Measurements from ENCODE around the gene CCNB1IP1. TPM values are rescaled to one million over a fixed set of nuclear protein-coding genes. Genes with fewer than 3 reads are reported as not detected.

Gene CCNB1IP1
- total and polyA plus RNA-seq, 2 of the 4 experiments (the other 2 are of a cell fraction): 27.5 to 34.6 TPM

DNA sequence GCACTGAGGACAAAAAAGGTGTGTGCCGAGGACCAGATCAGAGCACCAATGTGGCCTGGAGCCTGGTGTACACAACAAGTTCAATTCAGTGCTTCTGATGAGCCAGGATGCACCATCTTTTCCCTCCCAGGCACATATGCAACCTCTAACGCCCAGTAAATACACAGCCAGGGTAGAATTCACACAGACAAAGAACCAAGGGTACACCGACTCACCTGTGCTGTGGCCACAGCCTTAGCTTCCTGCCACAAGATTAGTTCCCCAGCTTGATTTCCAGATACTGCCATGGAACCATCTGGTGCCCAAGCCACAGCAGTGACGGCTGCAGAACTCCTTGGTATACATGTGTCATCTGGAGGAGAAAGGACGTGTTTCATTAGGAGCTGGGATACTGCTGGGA is 39.7 kb upstream of the CCNB1IP1 start:
- intact Hi-C loops (cut with micrococcal nuclease): no loop called here
- CTCF ChIA-PET: no interaction called here

More for the DNA sequence above, 39.7 kb upstream of the CCNB1IP1 start:
- H2AFZ ChIP-seq (replicated peaks; ENCODE audit: low read length, poor library complexity): no peak overlapping the region
- POLR2A ChIA-PET (ENCODE audit: unreplicated experiment): no interaction called here
- no peak overlapping the region for H2BK120ac ChIP-seq (ENCODE audit: low read depth, low read length)
- no peaks in the 10 kb centered on the region for H3K9me1 ChIP-seq (ENCODE audit: insufficient read depth, low read length)
- no peak overlapping the region for H3K18ac ChIP-seq (ENCODE audit: low read depth, low read length)
- H4K5ac ChIP-seq (ENCODE audit: low read depth, low read length): no peak overlapping the region
- H3K9ac ChIP-seq (ENCODE audit: low read depth, low read length): no peak overlapping the region
- H4K91ac ChIP-seq (ENCODE audit: insufficient read depth, low read depth, low read length): no peak overlapping the region
- ATAC-seq (ENCODE audit: low read depth): no peak
- 100% methylated on average over 1 of the region's 5 CpGs; no CpG with 5 or more reads in 1 of the 2 experiments for WGBS, 2 experiments (ENCODE audit: extremely low coverage in 2 of 2, insufficient read length in 1 of 2)
- H3K36me3 ChIP-seq (ENCODE audit: control insufficient read depth, insufficient read depth, low read length): peaks cover 67% of the 10 kb centered on the region
- H3K14ac ChIP-seq (replicated peaks; ENCODE audit: low read depth, low read length): no peak overlapping the region
- no peak overlapping the region for H2BK15ac ChIP-seq (ENCODE audit: low read depth, low read length)
- H3K56ac ChIP-seq (ENCODE audit: extremely low read depth, insufficient read depth, low read length): no peak overlapping the region
- no peaks in the 10 kb centered on the region for H3K4me1 ChIP-seq (ENCODE audit: control insufficient read depth, insufficient read depth, low read length)
- dilution Hi-C loops (cut with HindIII; ENCODE audit: low sequenced_read_pairs, unreplicated experiment) (no loop called here), in situ Hi-C loops (cut with MboI; ENCODE audit: low sequenced_read_pairs) (loop anchor here (25.0 kb wide), 1 partner anchor 1040 kb away; no protein-coding TSS in a partner anchor)
- no peak overlapping the region for H4K8ac ChIP-seq (ENCODE audit: low read depth in 2 of 2, low read length in 2 of 2)
- H2BK5ac ChIP-seq (ENCODE audit: low read depth, low read length, poor library complexity, severe bottlenecking): no peak overlapping the region
- no peaks in the 10 kb centered on the region for H4K20me1 ChIP-seq (ENCODE audit: insufficient read depth, low read length)
- no peak overlapping the region for H3K4ac ChIP-seq (ENCODE audit: low read depth, low read length)
- H3K9me3 ChIP-seq (ENCODE audit: control insufficient read depth, insufficient read depth, low read length): no peaks in the 10 kb centered on the region
- TF ChIP-seq POLR2A (IDR thresholded peaks at IDR 0.05; ENCODE audit: low read depth, low read length): no peak
- no peak for TF ChIP-seq CEBPB (IDR thresholded peaks at IDR 0.05; ENCODE audit: low read depth, low read length)
- no peak for TF ChIP-seq MAZ (IDR thresholded peaks at IDR 0.05; ENCODE audit: borderline replicate concordance, low read depth, low read length)
- no peak overlapping the region for H2AK9ac ChIP-seq (replicated peaks; ENCODE audit: low read depth, low read length, poor library complexity)
- no peak overlapping the region for H2AK5ac ChIP-seq (ENCODE audit: low read depth, low read length)
- no peak overlapping the region for H2BK20ac ChIP-seq (ENCODE audit: low read depth, low read length)
- H3K4me3 ChIP-seq (ENCODE audit: insufficient read depth, low read depth, low read length): no peak overlapping the region
- no peak overlapping the region for H3K4me2 ChIP-seq (ENCODE audit: low read depth, low read length)
- DNase-seq: no peak
- no peaks in the 10 kb centered on the region for H3K79me1 ChIP-seq (ENCODE audit: low read depth in 1 of 2, low read length in 2 of 2)
- H3K27me3 ChIP-seq (ENCODE audit: control insufficient read depth, insufficient read depth, low read length): no peaks in the 10 kb centered on the region
- H3K23ac ChIP-seq (ENCODE audit: low read depth, low read length): no peak overlapping the region
- no peak overlapping the region for H3K27ac ChIP-seq (ENCODE audit: insufficient read depth, low read length)
- no TSS peak for BruUV-seq (replicated peaks)

Measured in IMR-90 (cell line).